HG02970 (cell line): Measurements from ENCODE around the gene DMXL1.

ENCODE experiments used
- ATAC-seq: cut with Tn5 transposase; IDR thresholded peaks from one replicate; pipeline ENCODE4 v1.9.1; 2021; ENCODE audit warnings: mild to moderate bottlenecking, moderate library complexity, moderate number of reproducible peaks; ENCODE audit not compliant: unreplicated experiment, low FRiP score

The DMXL1 gene

GRCh38 chr5:119257613-119258012 lies 186.7 kb downstream of the DMXL1 start:
- no peak for ATAC-seq

GRCh38 chr5:119263639-119264038 lies 192.8 kb downstream of the DMXL1 start:
- no peak for ATAC-seq

- no peak for ATAC-seq
Observed at GRCh38 chr5:119264186-119264585, 193.3 kb downstream of the DMXL1 start.

- ATAC-seq = peak; percentile 80
Observed at GRCh38 chr5:119267958-119268386, 197.1 kb downstream of the DMXL1 start.

- ATAC-seq = peak; percentile 86
Observed at GRCh38 chr5:119268387-119269060, 197.6 kb downstream of the DMXL1 start.

GRCh38 chr5:119269061-119269944 lies 198.4 kb downstream of the DMXL1 start:
- ATAC-seq = peak; percentile 1

GRCh38 chr5:119270121-119270565 lies 199.3 kb downstream of the DMXL1 start:
- no peak for ATAC-seq

- ATAC-seq = no peak
Observed at GRCh38 chr5:119270960-119271757, 200.3 kb downstream of the DMXL1 start.

GRCh38 chr5:119271758-119272730 lies 201.2 kb downstream of the DMXL1 start:
- no peak for ATAC-seq

GRCh38 chr5:119273391-119273839 lies 202.5 kb downstream of the DMXL1 start:
- no peak for ATAC-seq

- no peak for ATAC-seq
Observed at GRCh38 chr5:119274030-119274766, 203.3 kb downstream of the DMXL1 start.

GRCh38 chr5:119274767-119275130 lies 203.9 kb downstream of the DMXL1 start:
- ATAC-seq = no peak

- peak; percentile 9 for ATAC-seq
Observed at GRCh38 chr5:119275146-119275545, 204.3 kb downstream of the DMXL1 start.

GRCh38 chr5:119275601-119276173 lies 204.8 kb downstream of the DMXL1 start:
- ATAC-seq = peak; percentile 59

- ATAC-seq = no peak
Observed at GRCh38 chr5:119276978-119277377, 206.1 kb downstream of the DMXL1 start.

- ATAC-seq = no peak
Observed at GRCh38 chr5:119279093-119279492, 208.2 kb downstream of the DMXL1 start.

- no peak for ATAC-seq
Observed at GRCh38 chr5:119280380-119280779, 209.5 kb downstream of the DMXL1 start.

- ATAC-seq = no peak
Observed at GRCh38 chr5:119282628-119283027, 211.7 kb downstream of the DMXL1 start.

- no peak for ATAC-seq
Observed at GRCh38 chr5:119284031-119284430, 213.1 kb downstream of the DMXL1 start.
